Kidney epithelial cell (primary cell): ENCODE data around the gene KIRREL3. TPM values are rescaled to one million over a fixed set of nuclear protein-coding genes. Genes with fewer than 3 reads are reported as not detected.

Source experiments
- DNase-seq: peaks from one replicate; pipeline ENCODE4 v3.0.0-alpha.2; 2010; ENCODE audit warnings: low read depth
- H3K27me3 ChIP-seq: 2 replicates; pipeline ENCODE4 v1.6.0; 2011; ENCODE audit warnings: low read length; ENCODE audit not compliant: control insufficient read depth, insufficient read depth
- H3K36me3 ChIP-seq: 2 replicates; pipeline ENCODE4 v1.5.1; 2011; ENCODE audit warnings: low read length; ENCODE audit not compliant: control insufficient read depth, insufficient read depth
- H3K4me3 ChIP-seq: 2 replicates; pipeline ENCODE4 v1.5.1; 2011; ENCODE audit warnings: low read depth, mild to moderate bottlenecking, control low read depth, low read length
- CTCF ChIP-seq: IDR thresholded peaks from 2 replicates; pipeline ENCODE4 v1.5.1; 2011; ENCODE audit warnings: mild to moderate bottlenecking, moderate library complexity, low read length, control low read depth, inconsistent platforms; ENCODE audit not compliant: insufficient read depth, poor library complexity, severe bottlenecking
- total RNA-seq: library from RNA; depleted of rRNA; stranded (reverse); fragments of >200 nt; gene quantifications from 2 replicates; pipeline ENCODE4 v1.2.3, GENCODE V29; 2015

KIRREL3 gene
- total RNA-seq, 1 donor from 2014 or later = 1.3 TPM

- Histone ChIP-seq H3K4me3 (no peak overlapping the region), H3K36me3 (no peaks in the 10 kb centered on the region), H3K27me3 (peaks cover 18% of the 10 kb centered on the region)
- no peak for TF ChIP-seq CTCF
- DNase-seq = no peak
Observed at GRCh38 chr11:126450806-126451205, 549.8 kb downstream of the KIRREL3 start.

- Histone ChIP-seq H3K36me3 (no peaks in the 10 kb centered on the region), H3K27me3 (peaks cover 18% of the 10 kb centered on the region), H3K4me3 (no peak overlapping the region)
- DNase-seq = no peak
- no peak for TF ChIP-seq CTCF
Observed at GRCh38 chr11:126450198-126450597, 550.4 kb downstream of the KIRREL3 start.

- peaks cover 22% of the 10 kb centered on the region for H3K27me3 ChIP-seq
- DNase-seq = no peak
- H3K4me3 ChIP-seq = no peak overlapping the region
- no peak for TF ChIP-seq CTCF
- H3K36me3 ChIP-seq = no peaks in the 10 kb centered on the region
Observed at GRCh38 chr11:126446581-126446980, 554.0 kb downstream of the KIRREL3 start.

- no peak for DNase-seq
- no peaks in the 10 kb centered on the region for H3K36me3 ChIP-seq
- no peak for TF ChIP-seq CTCF
- H3K27me3 ChIP-seq = peaks cover 43% of the 10 kb centered on the region
- H3K4me3 ChIP-seq = no peak overlapping the region
Observed at GRCh38 chr11:126444072-126444471, 556.5 kb downstream of the KIRREL3 start.

GRCh38 chr11:126443120-126443519 lies 557.5 kb downstream of the KIRREL3 start:
- H3K36me3 ChIP-seq = no peaks in the 10 kb centered on the region
- DNase-seq = no peak
- peaks cover 45% of the 10 kb centered on the region for H3K27me3 ChIP-seq
- no peak for TF ChIP-seq CTCF
- no peak overlapping the region for H3K4me3 ChIP-seq

GRCh38 chr11:126440792-126441514 lies 559.6 kb downstream of the KIRREL3 start:
- Histone ChIP-seq H3K27me3 (peaks cover 43% of the 10 kb centered on the region), H3K4me3 (no peak overlapping the region), H3K36me3 (no peaks in the 10 kb centered on the region)
- peak; percentile 86 for TF ChIP-seq CTCF
- DNase-seq = no peak
